ENCODE data around the gene ATRX. TPM values are rescaled to one million over a fixed set of nuclear protein-coding genes. Genes with fewer than 3 reads are reported as not detected.

ATRX gene
- total and polyA plus RNA-seq, 10 of the 15 experiments (the other 5 are each of a cell fraction or from before 2014, with no cell fraction given): 19.4 to 73.8 (median 45.2) TPM

GRCh38 chrX:77617206-77617605 lies 168.8 kb downstream of the ATRX start:
- Histone ChIP-seq H3K4me2 (ENCODE audit: control insufficient read depth, insufficient read depth) (no peak overlapping the region), H3K27ac (ENCODE audit: control insufficient read depth, insufficient read depth) (no peak overlapping the region), H3K36me3 (ENCODE audit: control insufficient read depth in 2 of 2, insufficient read depth in 2 of 2, low read length in 1 of 2) (no peaks in the 10 kb centered on the region; a peak in 2 of 4 replicates), H3K9me3 (replicated peaks; ENCODE audit: control insufficient read depth, insufficient read depth, low read length) (no peaks in the 10 kb centered on the region), H3K79me2 (ENCODE audit: control insufficient read depth, insufficient read depth, low read length) (no peaks in the 10 kb centered on the region), H3K27me3 (replicated peaks in 1 of 2; ENCODE audit: control insufficient read depth in 2 of 2, insufficient read depth in 2 of 2, low read length in 1 of 2) (no peaks in the 10 kb centered on the region), H3K4me1 (ENCODE audit: control insufficient read depth, insufficient read depth, low read length) (no peaks in the 10 kb centered on the region), H4K20me1 (ENCODE audit: control insufficient read depth, insufficient read depth) (no peaks in the 10 kb centered on the region), H3K9ac (ENCODE audit: control insufficient read depth, insufficient read depth, low read length) (no peak overlapping the region), H2AFZ (ENCODE audit: control insufficient read depth, low read depth, low read length) (no peak overlapping the region), H3K4me3 (no peak overlapping the region)
- TF ChIP-seq ZNF384 (IDR thresholded peaks at IDR 0.05; ENCODE audit: borderline replicate concordance, low read depth, low read length) (no peak), ZSCAN29 (IDR thresholded peaks at IDR 0.05) (no peak), KDM1A (IDR thresholded peaks at IDR 0.05; ENCODE audit: borderline replicate concordance) (no peak), STAT1 (conservative IDR thresholded peaks at IDR 0.05) (no peak), TCF3 (IDR thresholded peaks at IDR 0.05; ENCODE audit: borderline replicate concordance, insufficient read depth, low read depth, low read length) (no peak), GATAD2B (conservative IDR thresholded peaks at IDR 0.05; ENCODE audit: low read depth) (no peak), PAX8 (IDR thresholded peaks at IDR 0.05) (no peak), NBN (IDR thresholded peaks at IDR 0.05) (no peak), CREB1 (IDR thresholded peaks at IDR 0.05; ENCODE audit: low read depth) (no peak), EGR1 (IDR thresholded peaks at IDR 0.05; ENCODE audit: borderline replicate concordance in 1 of 2, low read depth in 2 of 2, low read length in 2 of 2) (no peak), USF2 (IDR thresholded peaks at IDR 0.05; ENCODE audit: borderline replicate concordance, low read depth, low read length) (no peak), TARDBP (IDR thresholded peaks at IDR 0.05; ENCODE audit: borderline replicate concordance) (no peak), RAD21 (IDR thresholded peaks at IDR 0.05; ENCODE audit: insufficient read depth, low read depth, low read length) (no peak), SMC3 (IDR thresholded peaks at IDR 0.05; ENCODE audit: borderline replicate concordance, low read length) (no peak)
- TF ChIP-seq, protein P1, sequence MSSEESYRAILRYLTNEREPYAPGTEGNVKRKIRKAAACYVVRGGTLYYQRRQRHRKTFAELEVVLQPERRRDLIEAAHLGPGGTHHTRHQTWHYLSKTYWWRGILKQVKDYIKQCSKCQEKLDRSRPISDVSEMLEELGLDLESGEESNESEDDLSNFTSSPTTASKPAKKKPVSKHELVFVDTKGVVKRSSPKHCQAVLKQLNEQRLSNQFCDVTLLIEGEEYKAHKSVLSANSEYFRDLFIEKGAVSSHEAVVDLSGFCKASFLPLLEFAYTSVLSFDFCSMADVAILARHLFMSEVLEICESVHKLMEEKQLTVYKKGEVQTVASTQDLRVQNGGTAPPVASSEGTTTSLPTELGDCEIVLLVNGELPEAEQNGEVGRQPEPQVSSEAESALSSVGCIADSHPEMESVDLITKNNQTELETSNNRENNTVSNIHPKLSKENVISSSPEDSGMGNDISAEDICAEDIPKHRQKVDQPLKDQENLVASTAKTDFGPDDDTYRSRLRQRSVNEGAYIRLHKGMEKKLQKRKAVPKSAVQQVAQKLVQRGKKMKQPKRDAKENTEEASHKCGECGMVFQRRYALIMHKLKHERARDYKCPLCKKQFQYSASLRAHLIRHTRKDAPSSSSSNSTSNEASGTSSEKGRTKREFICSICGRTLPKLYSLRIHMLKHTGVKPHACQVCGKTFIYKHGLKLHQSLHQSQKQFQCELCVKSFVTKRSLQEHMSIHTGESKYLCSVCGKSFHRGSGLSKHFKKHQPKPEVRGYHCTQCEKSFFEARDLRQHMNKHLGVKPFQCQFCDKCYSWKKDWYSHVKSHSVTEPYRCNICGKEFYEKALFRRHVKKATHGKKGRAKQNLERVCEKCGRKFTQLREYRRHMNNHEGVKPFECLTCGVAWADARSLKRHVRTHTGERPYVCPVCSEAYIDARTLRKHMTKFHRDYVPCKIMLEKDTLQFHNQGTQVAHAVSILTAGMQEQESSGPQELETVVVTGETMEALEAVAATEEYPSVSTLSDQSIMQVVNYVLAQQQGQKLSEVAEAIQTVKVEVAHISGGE (CRISPR knock-in tag; IDR thresholded peaks at IDR 0.05): no peak
- intact Hi-C loops (cut with micrococcal nuclease; ENCODE audit: unreplicated experiment): loop anchor here (10.0 kb wide), 1 partner anchor 62 kb away; no protein-coding TSS in a partner anchor
- no peak for DNase-seq (ENCODE audit: low read depth, low spot score)
- no peak for ATAC-seq
- 65% methylated on average over 1 of the region's 1 CpG for WGBS (ENCODE audit: insufficient coverage, insufficient replicate concordance, low lambda C conversion rate, missing lambda C conversion rate)
- no peak for FAIRE-seq
- POLR2A ChIA-PET: no interaction called here
- CTCF ChIA-PET: no interaction called here
- RAD21 ChIA-PET (ENCODE audit: unreplicated experiment): no interaction called here
- SMC1A ChIA-PET (ENCODE audit: uncharacterized antibody, unreplicated experiment): no interaction called here
- in situ Hi-C loops (cut with MboI): no loop called here
- BruUV-seq (replicated peaks): no TSS peak
